Measurements from ENCODE around the gene CFAP77. TPM values are rescaled to one million over a fixed set of nuclear protein-coding genes. Genes with fewer than 3 reads are reported as not detected.

The CFAP77 gene
- total and polyA plus RNA-seq, 7 experiments from 2014 or later: not detected

DNA sequence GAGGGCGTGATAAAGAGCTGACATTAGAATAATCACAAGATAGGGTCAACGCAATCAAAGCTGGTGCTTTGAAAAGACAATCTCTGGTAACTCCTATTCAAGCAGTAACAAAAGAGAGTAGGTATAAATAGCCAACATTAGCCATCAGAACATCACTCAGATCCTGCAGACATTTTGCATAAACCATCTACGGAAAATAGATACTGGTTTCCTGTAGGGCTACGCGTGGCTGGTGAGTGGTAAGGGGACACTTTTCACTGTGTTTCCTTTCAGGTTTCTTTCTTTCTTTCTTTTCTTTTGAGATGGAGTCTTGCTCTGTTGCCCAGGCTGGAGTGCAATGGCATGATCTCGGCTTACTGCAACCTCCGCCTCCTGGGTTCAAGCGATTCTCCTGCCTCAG is 25.6 kb upstream of the CFAP77 start:
- Mint-ChIP-seq H3K27ac (peak overlapping the region in 6 of 9 donors; percentile 15 to 51 (median 34)), H3K27me3 (no peaks in the 10 kb centered on the region), H3K9me3 (no peaks in the 10 kb centered on the region), H3K4me1 (peaks cover 6 to 30% (median 24%) of the 10 kb centered on the region in 7 donors), H3K4me3 (no peak overlapping the region), H3K36me3 (peaks cover 5 to 44% (median 29%) of the 10 kb centered on the region in 5 donors)
- Histone ChIP-seq H3K9me3 (ENCODE audit: control insufficient read depth in 2 of 3, low read length in 3 of 3) (no peaks in the 10 kb centered on the region), H3K27me3 (ENCODE audit: control insufficient read depth in 2 of 2, insufficient read depth in 2 of 2, low read length in 2 of 2) (no peaks in the 10 kb centered on the region), H3K4me1 (ENCODE audit: control insufficient read depth in 2 of 2, insufficient read depth in 2 of 2, low read length in 2 of 2) (no peaks in the 10 kb centered on the region), H3K36me3 (ENCODE audit: control insufficient read depth in 2 of 3, insufficient read depth in 3 of 3, low read length in 3 of 3) (peaks cover 14 to 76% (median 19%) of the 10 kb centered on the region in 3 experiments), H3K4me3 (ENCODE audit: low read length) (no peak overlapping the region), H3K27ac (ENCODE audit: low read depth, low read length) (no peak overlapping the region)
- ATAC-seq (no peak), DNase-seq (no peak)
- ChIA-PET POLR2A (interaction anchor here (1.0 kb wide), 1 partner anchor 34 kb away, joined by 4 read pairs; no protein-coding TSS in a partner anchor), CTCF (no interaction called here)
- intact Hi-C loops (cut with micrococcal nuclease): no loop called here

- intact Hi-C loops (cut with micrococcal nuclease): no loop called here
- Mint-ChIP-seq H3K27me3 (no peaks in the 10 kb centered on the region), H3K4me3 (no peak overlapping the region), H3K27ac (no peak overlapping the region), H3K9me3 (no peaks in the 10 kb centered on the region), H3K36me3 (peaks cover 12 to 54% (median 42%) of the 10 kb centered on the region in 5 donors), H3K4me1 (peaks cover 6 to 24% (median 18%) of the 10 kb centered on the region in 7 donors)
- H3K9me3 ChIP-seq (ENCODE audit: control insufficient read depth in 2 of 3, low read length in 3 of 3): no peaks in the 10 kb centered on the region
- no peak for DNase-seq
- ChIA-PET CTCF (no interaction called here), POLR2A (no interaction called here)
- no peak for ATAC-seq
- no peak overlapping the region for H3K27ac ChIP-seq (ENCODE audit: low read depth, low read length)
- no peak overlapping the region for H3K4me3 ChIP-seq (ENCODE audit: low read length)
- H3K36me3 ChIP-seq (ENCODE audit: control insufficient read depth in 2 of 3, insufficient read depth in 3 of 3, low read length in 3 of 3): peaks cover 24 to 84% (median 29%) of the 10 kb centered on the region in 3 experiments
- no peaks in the 10 kb centered on the region for H3K4me1 ChIP-seq (ENCODE audit: control insufficient read depth in 2 of 2, insufficient read depth in 2 of 2, low read length in 2 of 2)
- H3K27me3 ChIP-seq (ENCODE audit: control insufficient read depth in 2 of 2, insufficient read depth in 2 of 2, low read length in 2 of 2): no peaks in the 10 kb centered on the region
Measured at GRCh38 chr9:132387133-132387532, 22.9 kb upstream of the CFAP77 start.

GRCh38 chr9:132390966-132391365 is 19.0 kb upstream of the CFAP77 start:
- Histone ChIP-seq H3K4me1 (ENCODE audit: control insufficient read depth in 2 of 2, insufficient read depth in 2 of 2, low read length in 2 of 2) (no peaks in the 10 kb centered on the region), H3K36me3 (ENCODE audit: control insufficient read depth in 2 of 3, insufficient read depth in 3 of 3, low read length in 3 of 3) (peaks cover 26 to 91% (median 30%) of the 10 kb centered on the region in 3 experiments), H3K9me3 (ENCODE audit: control insufficient read depth in 2 of 3, low read length in 3 of 3) (no peaks in the 10 kb centered on the region), H3K4me3 (ENCODE audit: low read length) (no peak overlapping the region), H3K27ac (ENCODE audit: low read depth, low read length) (no peak overlapping the region), H3K27me3 (ENCODE audit: control insufficient read depth in 2 of 2, insufficient read depth in 2 of 2, low read length in 2 of 2) (no peaks in the 10 kb centered on the region)
- H3K36me3 Mint-ChIP-seq: peaks cover 10 to 49% (median 30%) of the 10 kb centered on the region in 5 donors
- DNase-seq (no peak), ATAC-seq (no peak)
- intact Hi-C loops (cut with micrococcal nuclease): no loop called here
- H3K4me3 Mint-ChIP-seq: no peak overlapping the region
- ChIA-PET POLR2A (interaction anchor here (0.6 kb wide), 1 partner anchor 12 kb away, joined by 3 read pairs; no protein-coding TSS in a partner anchor), CTCF (no interaction called here)
- H3K27me3 Mint-ChIP-seq: no peaks in the 10 kb centered on the region
- no peaks in the 10 kb centered on the region for H3K9me3 Mint-ChIP-seq
- H3K27ac Mint-ChIP-seq: no peak overlapping the region
- peaks cover 0 to 3% (median 0%) of the 10 kb centered on the region in 7 donors for H3K4me1 Mint-ChIP-seq

- Mint-ChIP-seq H3K4me1 (peaks cover 0 to 3% (median 0%) of the 10 kb centered on the region in 7 donors), H3K27me3 (no peaks in the 10 kb centered on the region), H3K27ac (no peak overlapping the region), H3K9me3 (no peaks in the 10 kb centered on the region), H3K36me3 (peaks cover 10 to 53% (median 32%) of the 10 kb centered on the region in 5 donors), H3K4me3 (no peak overlapping the region)
- H3K4me3 ChIP-seq (ENCODE audit: low read length): no peak overlapping the region
- ChIA-PET CTCF (no interaction called here), POLR2A (interaction anchor here (0.6 kb wide), 1 partner anchor 12 kb away, joined by 3 read pairs; no protein-coding TSS in a partner anchor)
- no peaks in the 10 kb centered on the region for H3K9me3 ChIP-seq (ENCODE audit: control insufficient read depth in 2 of 3, low read length in 3 of 3)
- ATAC-seq (no peak), DNase-seq (no peak)
- H3K27me3 ChIP-seq (ENCODE audit: control insufficient read depth in 2 of 2, insufficient read depth in 2 of 2, low read length in 2 of 2): no peaks in the 10 kb centered on the region
- peaks cover 25 to 93% (median 28%) of the 10 kb centered on the region in 3 experiments for H3K36me3 ChIP-seq (ENCODE audit: control insufficient read depth in 2 of 3, insufficient read depth in 3 of 3, low read length in 3 of 3)
- no peaks in the 10 kb centered on the region for H3K4me1 ChIP-seq (ENCODE audit: control insufficient read depth in 2 of 2, insufficient read depth in 2 of 2, low read length in 2 of 2)
- intact Hi-C loops (cut with micrococcal nuclease): no loop called here
- no peak overlapping the region for H3K27ac ChIP-seq (ENCODE audit: low read depth, low read length)
Measured at GRCh38 chr9:132391449-132391848, 18.6 kb upstream of the CFAP77 start.

DNA sequence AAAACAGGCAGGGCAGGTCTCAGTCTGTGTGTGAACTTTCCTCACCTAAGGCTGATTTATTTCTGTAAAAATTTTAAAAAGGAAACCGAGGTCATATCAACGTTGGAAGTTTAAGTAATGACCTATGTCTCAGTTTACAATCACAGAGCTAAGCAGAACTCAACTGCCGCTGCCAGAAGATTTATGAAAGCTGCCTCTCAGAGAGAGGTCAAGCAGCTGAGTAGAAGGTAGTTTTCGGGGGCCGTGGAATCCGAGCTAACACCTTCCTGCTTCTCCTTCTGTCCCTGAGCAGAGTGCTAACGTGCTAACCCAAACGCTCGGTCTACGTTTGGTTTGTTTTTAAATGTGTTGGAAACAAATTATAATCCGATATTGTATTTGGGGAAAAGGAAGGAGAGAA is 14.5 kb upstream of the CFAP77 start:
- peaks cover 11 to 50% (median 25%) of the 10 kb centered on the region in 5 donors for H3K36me3 Mint-ChIP-seq
- no peak overlapping the region for H3K4me3 ChIP-seq (ENCODE audit: low read length)
- POLR2A ChIA-PET: no interaction called here
- peaks cover 0 to 5% (median 0%) of the 10 kb centered on the region in 7 donors for H3K4me1 Mint-ChIP-seq
- H3K9me3 ChIP-seq (ENCODE audit: control insufficient read depth in 2 of 3, low read length in 3 of 3): no peaks in the 10 kb centered on the region
- no peaks in the 10 kb centered on the region for H3K27me3 ChIP-seq (ENCODE audit: control insufficient read depth in 2 of 2, insufficient read depth in 2 of 2, low read length in 2 of 2)
- H3K4me3 Mint-ChIP-seq: no peak overlapping the region
- H3K36me3 ChIP-seq (ENCODE audit: control insufficient read depth in 2 of 3, insufficient read depth in 3 of 3, low read length in 3 of 3): peaks cover 19 to 88% (median 27%) of the 10 kb centered on the region in 3 experiments
- CTCF ChIA-PET: interaction anchor here (1.0 kb wide), 1 partner anchor 17 kb away, joined by 3 read pairs; no protein-coding TSS in a partner anchor
- DNase-seq: no peak
- ATAC-seq: no peak
- H3K9me3 Mint-ChIP-seq: no peaks in the 10 kb centered on the region
- no peak overlapping the region for H3K27ac Mint-ChIP-seq
- H3K27ac ChIP-seq (ENCODE audit: low read depth, low read length): no peak overlapping the region
- no peaks in the 10 kb centered on the region for H3K27me3 Mint-ChIP-seq
- intact Hi-C loops (cut with micrococcal nuclease): no loop called here
- H3K4me1 ChIP-seq (ENCODE audit: control insufficient read depth in 2 of 2, insufficient read depth in 2 of 2, low read length in 2 of 2): no peaks in the 10 kb centered on the region

GRCh38 chr9:132401824-132402223 is 8.2 kb upstream of the CFAP77 start:
- Mint-ChIP-seq H3K27ac (peak overlapping the region in 1 of 9 donors; percentile 54), H3K36me3 (peaks cover 6 to 34% (median 25%) of the 10 kb centered on the region in 5 donors), H3K9me3 (no peaks in the 10 kb centered on the region), H3K27me3 (no peaks in the 10 kb centered on the region), H3K4me1 (peaks cover 33 to 49% (median 48%) of the 10 kb centered on the region in 7 donors), H3K4me3 (no peak overlapping the region)
- H3K36me3 ChIP-seq (ENCODE audit: control insufficient read depth in 2 of 3, insufficient read depth in 3 of 3, low read length in 3 of 3): peaks cover 12 to 57% (median 26%) of the 10 kb centered on the region in 3 experiments
- POLR2A ChIA-PET: interaction anchor here (0.7 kb wide), 1 partner anchor 94 kb away, joined by 3 read pairs; no protein-coding TSS in a partner anchor
- CTCF ChIA-PET: no interaction called here
- H3K4me3 ChIP-seq (ENCODE audit: low read length): no peak overlapping the region
- H3K4me1 ChIP-seq (ENCODE audit: control insufficient read depth in 2 of 2, insufficient read depth in 2 of 2, low read length in 2 of 2): peaks cover 9 to 28% of the 10 kb centered on the region in 2 donors
- DNase-seq (no peak), ATAC-seq (no peak)
- no peak overlapping the region for H3K27ac ChIP-seq (ENCODE audit: low read depth, low read length)
- no peaks in the 10 kb centered on the region for H3K9me3 ChIP-seq (ENCODE audit: control insufficient read depth in 2 of 3, low read length in 3 of 3)
- intact Hi-C loops (cut with micrococcal nuclease): loop anchor here (10.0 kb wide), 2 partner anchors 363 to 1687 kb away; no protein-coding TSS in a partner anchor
- no peaks in the 10 kb centered on the region for H3K27me3 ChIP-seq (ENCODE audit: control insufficient read depth in 2 of 2, insufficient read depth in 2 of 2, low read length in 2 of 2)

All from naive thymus-derived CD4-positive, alpha-beta T cell (primary cell).